ENCODE results near the gene CDH13. TPM values are rescaled to one million over a fixed set of nuclear protein-coding genes. Genes with fewer than 3 reads are reported as not detected.

The CDH13 gene
- total RNA-seq, 4 donors from 2014 or later: 6.4 to 19.7 (median 11.7) TPM

- no peak for TF ChIP-seq CTCF (IDR thresholded peaks at IDR 0.05; ENCODE audit: low read depth)
These were observed 1004.2 kb downstream of the CDH13 start for GRCh38 chr16:83630979-83631378.

GRCh38 chr16:83633286-83633685, 1006.5 kb downstream of the CDH13 start:
- no peak for TF ChIP-seq CTCF (IDR thresholded peaks at IDR 0.05; ENCODE audit: low read depth)

- TF ChIP-seq CTCF (IDR thresholded peaks at IDR 0.05; ENCODE audit: low read depth): no peak
These were observed 1021.6 kb downstream of the CDH13 start for GRCh38 chr16:83648347-83648746.

- TF ChIP-seq CTCF (IDR thresholded peaks at IDR 0.05; ENCODE audit: low read depth): no peak
These were observed 1025.1 kb downstream of the CDH13 start for GRCh38 chr16:83651871-83652270.

- TF ChIP-seq CTCF (IDR thresholded peaks at IDR 0.05; ENCODE audit: low read depth): no peak
These were observed 1026.2 kb downstream of the CDH13 start for GRCh38 chr16:83652943-83653342.

- no peak for TF ChIP-seq CTCF (IDR thresholded peaks at IDR 0.05; ENCODE audit: low read depth)
These were observed 1027.0 kb downstream of the CDH13 start for GRCh38 chr16:83653785-83654184.

- no peak for TF ChIP-seq CTCF (IDR thresholded peaks at IDR 0.05; ENCODE audit: low read depth)
These were observed 1033.5 kb downstream of the CDH13 start for GRCh38 chr16:83660282-83660681.
